Activated naive CD4-positive, alpha-beta T cell treated with anti-CD3 and anti-CD28 coated beads, Interleukin-2, amount 10 ng/mL, durations not matched to agents 7 days and 5 days (primary cell): ENCODE results near the gene EARS2.
"Not testable (repeated sequence)": the region's sequence is repeated elsewhere in the genome, so short reads cannot be mapped to it uniquely, and the experiment has no call there.

Experiments used
- CTCF ChIA-PET: fragments of 350-600 bp; sonication (Branson Sonifier 250); formaldehyde crosslinking; loops from one replicate; lab custom pipeline; 2021; ENCODE audit warnings: antibody characterized with exemption; lab: Charles Lee
- DNase-seq: peaks from one replicate; pipeline ENCODE4 v3.0.0-alpha.2; 2020
- H3K27ac Mint-ChIP-seq: one replicate; pipeline ENCODE4 v1.8.0; 2021; ENCODE audit warnings: mild to moderate bottlenecking, moderate library complexity, mixed read lengths
- H3K27me3 Mint-ChIP-seq: one replicate; pipeline ENCODE4 v1.8.0; 2021; ENCODE audit warnings: mild to moderate bottlenecking, mixed read lengths
- H3K36me3 Mint-ChIP-seq: one replicate; pipeline ENCODE4 v1.8.0; 2021; ENCODE audit warnings: mixed read lengths
- H3K4me1 Mint-ChIP-seq: one replicate; pipeline ENCODE4 v1.8.0; 2021; ENCODE audit warnings: mixed read lengths
- H3K4me3 Mint-ChIP-seq: one replicate; pipeline ENCODE4 v1.8.0; 2021; ENCODE audit warnings: mild to moderate bottlenecking, moderate library complexity, mixed read lengths
- H3K9me3 Mint-ChIP-seq: one replicate; pipeline ENCODE4 v1.8.0; 2021; ENCODE audit warnings: mixed read lengths

EARS2 gene

DNA sequence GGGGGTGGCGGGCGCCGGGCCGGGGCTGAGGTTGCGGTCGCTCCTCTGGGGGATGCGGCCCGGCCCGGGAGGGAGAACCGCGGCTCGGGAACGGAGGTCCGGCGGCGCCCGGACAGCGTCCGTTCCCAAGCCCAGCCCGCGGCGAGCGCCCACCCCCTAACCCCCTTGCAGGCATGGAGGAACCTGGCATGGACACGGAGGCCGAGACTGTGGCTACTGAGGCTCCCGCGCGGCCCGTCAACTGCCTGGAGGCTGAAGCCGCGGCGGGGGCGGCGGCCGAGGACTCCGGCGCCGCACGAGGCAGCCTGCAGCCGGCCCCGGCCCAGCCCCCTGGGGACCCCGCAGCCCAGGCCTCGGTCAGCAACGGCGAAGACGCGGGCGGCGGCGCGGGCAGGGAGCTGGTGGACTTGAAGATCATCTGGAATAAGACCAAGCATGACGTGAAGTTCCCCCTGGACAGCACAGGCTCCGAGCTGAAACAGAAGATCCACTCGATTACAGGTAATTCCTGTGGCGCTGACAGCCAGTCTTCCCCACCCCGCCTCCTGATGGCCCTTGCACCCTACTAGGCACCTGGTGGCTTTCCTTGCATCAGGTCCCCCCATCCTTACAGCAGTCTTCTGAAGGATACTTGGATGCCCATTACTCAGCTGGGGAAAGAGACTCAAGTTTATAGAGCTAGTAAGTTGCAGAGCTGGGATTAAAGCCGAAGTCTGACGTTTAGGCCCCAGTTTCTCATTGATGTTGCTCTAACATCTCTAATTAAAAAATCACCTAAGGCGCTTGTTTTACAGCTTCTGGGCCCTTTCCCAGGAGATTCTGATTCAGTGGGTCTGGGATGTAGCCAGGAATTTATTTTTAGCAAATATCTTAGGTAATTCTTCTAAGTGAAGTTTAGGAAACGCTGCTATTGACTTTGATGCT, 891 bp upstream of the EARS2 start:
- Mint-ChIP-seq H3K4me3 (peak overlapping the region; percentile 94), H3K27me3 (no peaks in the 10 kb centered on the region), H3K9me3 (no peaks in the 10 kb centered on the region), H3K36me3 (peaks cover 21% of the 10 kb centered on the region), H3K4me1 (peaks cover 41% of the 10 kb centered on the region), H3K27ac (peak overlapping the region; percentile 92)
- CTCF ChIA-PET, result interaction anchor here (0.7 to 1.6 kb wide), 7 partner anchors 13 to 138 kb away, joined by 3 to 9 read pairs (median 4); partner anchors contain the start of gene NDUFAB1
- DNase-seq, result no peak

DNA sequence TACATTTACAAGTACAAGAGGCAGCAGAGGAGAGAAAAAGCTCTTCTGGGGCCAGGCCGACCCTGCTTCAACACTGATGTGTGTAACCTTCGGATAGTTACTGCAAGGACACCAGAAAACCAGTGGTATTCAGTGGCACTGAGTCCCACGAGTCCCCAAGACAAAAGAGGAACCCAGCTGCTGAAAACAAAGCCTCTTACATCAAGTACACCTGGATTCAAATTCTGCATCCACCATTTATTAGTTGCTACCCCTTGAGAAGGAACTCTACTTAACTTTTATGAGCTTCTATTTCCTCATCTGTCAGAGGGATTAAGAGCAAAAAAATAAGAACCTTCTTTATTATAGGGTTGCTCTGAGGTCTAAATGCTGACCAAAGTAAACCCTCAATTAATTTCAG, 2.6 kb downstream of the EARS2 start:
- no peaks in the 10 kb centered on the region for H3K27me3 Mint-ChIP-seq
- H3K27ac Mint-ChIP-seq, result no peak overlapping the region
- peaks cover 16% of the 10 kb centered on the region for H3K36me3 Mint-ChIP-seq
- peaks cover 32% of the 10 kb centered on the region for H3K4me1 Mint-ChIP-seq
- H3K9me3 Mint-ChIP-seq, result no peaks in the 10 kb centered on the region
- no peak overlapping the region for H3K4me3 Mint-ChIP-seq
- no peak for DNase-seq
- CTCF ChIA-PET, result no interaction called here

DNA sequence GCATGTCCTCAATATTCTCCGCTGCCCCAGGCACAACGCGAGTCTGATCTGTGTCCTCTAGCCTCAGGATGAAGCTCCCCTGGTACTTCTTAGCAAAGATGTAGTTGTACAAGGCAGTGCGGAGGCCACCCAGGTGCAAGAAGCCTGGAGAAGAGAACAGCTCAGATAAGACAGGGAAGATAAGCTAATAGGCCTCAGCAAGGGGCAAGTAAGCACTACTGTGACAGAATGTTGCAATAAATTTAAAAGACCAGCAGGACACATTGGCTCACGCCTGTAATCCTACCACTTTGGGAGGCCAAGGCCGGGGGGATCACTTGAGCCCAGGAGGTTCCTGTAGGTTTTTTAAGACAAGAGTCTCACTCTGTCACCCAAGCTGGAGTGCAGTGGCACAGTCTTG, 5.0 kb downstream of the EARS2 start:
- no peak for DNase-seq
- Mint-ChIP-seq H3K9me3 (no peaks in the 10 kb centered on the region), H3K27ac (no peak overlapping the region), H3K4me3 (no peak overlapping the region), H3K36me3 (peaks cover 21% of the 10 kb centered on the region), H3K27me3 (no peaks in the 10 kb centered on the region), H3K4me1 (peaks cover 18% of the 10 kb centered on the region)
- CTCF ChIA-PET, result no interaction called here

DNA sequence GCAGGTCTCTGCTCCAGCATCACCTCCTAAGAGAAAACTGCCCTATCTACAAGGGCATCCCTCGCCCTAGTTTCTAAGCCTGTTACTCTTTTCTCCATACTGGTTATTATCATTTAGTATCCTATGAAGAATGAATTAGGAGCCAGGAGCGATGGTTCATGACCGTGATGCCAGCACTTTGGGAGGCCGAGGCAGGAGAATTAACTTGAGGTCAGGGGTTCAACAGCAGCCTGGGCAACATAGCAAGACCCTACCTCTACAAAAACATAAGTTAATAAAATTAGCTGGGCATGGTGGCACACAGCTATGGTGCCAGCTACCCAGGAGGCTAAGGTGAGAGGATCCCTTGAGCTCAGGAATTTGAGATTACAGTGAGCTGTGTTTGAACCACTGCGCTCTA, 7.2 kb downstream of the EARS2 start:
- DNase-seq, result no peak
- Mint-ChIP-seq H3K4me1 (peaks cover 4% of the 10 kb centered on the region), H3K9me3 (no peaks in the 10 kb centered on the region), H3K4me3 (no peak overlapping the region), H3K27ac (no peak overlapping the region), H3K27me3 (no peaks in the 10 kb centered on the region), H3K36me3 (peaks cover 23% of the 10 kb centered on the region)
- CTCF ChIA-PET, result no interaction called here

DNA sequence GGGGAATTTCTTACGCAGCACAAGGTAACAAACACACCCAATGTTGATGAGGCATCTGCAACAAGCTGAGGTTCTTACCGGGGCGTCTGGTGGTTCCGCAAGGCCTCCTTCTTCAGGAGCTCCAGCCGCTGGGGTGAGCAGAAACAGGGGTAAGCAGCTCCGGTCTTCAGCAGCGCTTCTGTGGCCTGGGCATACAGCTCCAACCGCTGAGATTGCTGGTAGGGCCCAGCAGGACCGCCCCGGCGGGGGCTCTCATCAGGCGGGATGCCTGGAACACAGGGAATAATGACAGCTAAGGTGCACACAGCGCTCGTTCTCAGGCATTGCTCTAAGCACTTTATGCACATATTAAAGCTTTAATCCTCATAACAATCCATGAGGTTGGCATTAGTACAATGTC, 12.7 kb downstream of the EARS2 start:
- Mint-ChIP-seq H3K36me3 (peaks cover 25% of the 10 kb centered on the region), H3K4me1 (no peaks in the 10 kb centered on the region), H3K27ac (no peak overlapping the region), H3K27me3 (no peaks in the 10 kb centered on the region), H3K9me3 (no peaks in the 10 kb centered on the region), H3K4me3 (no peak overlapping the region)
- DNase-seq, result no peak
- CTCF ChIA-PET, result interaction anchor here (0.9 to 1.1 kb wide), 2 partner anchors 13 to 361 kb away, joined by 4 read pairs; partner anchors contain the start of gene UBFD1

DNA sequence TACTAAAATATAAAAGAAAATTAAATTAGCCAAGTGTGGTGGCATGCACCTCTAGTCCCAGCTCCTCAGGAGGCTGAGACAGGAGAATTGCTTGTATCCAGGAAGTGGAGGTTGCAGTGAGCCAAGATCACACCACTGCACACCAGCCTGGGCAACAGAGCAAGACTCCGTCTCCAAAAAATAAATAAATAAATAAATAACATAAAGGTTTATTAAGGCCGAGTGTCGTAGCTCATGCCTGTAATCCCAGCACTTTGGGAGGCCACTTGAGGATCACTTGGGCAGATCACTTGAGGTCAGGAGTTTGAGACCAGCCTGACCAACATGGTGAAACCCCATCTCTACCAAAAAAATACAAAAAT, 16.4 kb downstream of the EARS2 start:
- not testable (repeated sequence) for H3K4me1 Mint-ChIP-seq, DNase-seq, H3K27me3 Mint-ChIP-seq, H3K9me3 Mint-ChIP-seq, H3K4me3 Mint-ChIP-seq, H3K27ac Mint-ChIP-seq
- H3K36me3 Mint-ChIP-seq, result peaks cover 15% of the 10 kb centered on the region
- CTCF ChIA-PET, result interaction anchor here (1.1 kb wide), 1 partner anchor 105 kb away, joined by 3 read pairs; no protein-coding TSS in a partner anchor

DNA sequence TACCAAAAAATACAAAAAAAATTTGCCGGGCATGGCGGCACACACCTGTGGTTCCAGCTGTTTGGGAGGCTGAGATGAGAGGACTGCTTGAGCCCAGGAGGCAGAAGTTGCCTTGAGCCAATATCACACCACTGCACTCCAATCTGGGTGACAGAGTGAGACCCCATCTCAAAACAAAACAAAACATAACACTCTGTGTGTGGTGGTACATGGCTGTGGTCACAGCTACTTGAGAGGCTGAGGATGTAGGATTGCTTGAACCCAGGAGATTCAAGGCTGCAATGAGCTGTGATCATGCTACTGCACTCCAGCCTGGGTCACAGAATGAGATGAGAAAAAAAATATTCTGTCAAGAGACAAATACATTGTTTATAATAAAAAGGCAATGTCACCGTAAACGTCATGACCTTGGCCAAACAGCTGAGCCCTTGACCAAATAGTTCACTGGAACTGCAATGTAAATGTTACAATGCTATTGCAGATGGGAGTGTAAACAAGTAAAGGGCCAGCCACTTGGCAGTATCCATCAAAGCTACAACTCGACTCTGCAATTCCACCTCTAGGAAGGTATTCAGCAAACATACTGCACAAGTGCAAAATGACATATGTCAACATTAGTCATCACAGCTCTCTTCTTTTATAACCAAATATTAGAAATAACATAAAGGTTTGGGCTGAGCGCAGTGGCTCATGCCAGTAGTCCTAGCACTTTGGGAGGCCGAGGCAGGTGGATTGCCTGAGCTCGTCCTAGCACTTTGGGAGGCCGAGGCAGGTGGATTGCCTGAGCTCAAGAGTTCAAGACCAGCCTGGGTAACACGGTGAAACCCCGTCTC, 16.9 kb downstream of the EARS2 start:
- Mint-ChIP-seq H3K9me3 (no peaks in the 10 kb centered on the region), H3K4me1 (no peaks in the 10 kb centered on the region), H3K36me3 (peaks cover 15% of the 10 kb centered on the region), H3K27me3 (no peaks in the 10 kb centered on the region), H3K4me3 (no peak overlapping the region), H3K27ac (no peak overlapping the region)
- no peak for DNase-seq
- CTCF ChIA-PET, result interaction anchor here (1.1 kb wide), 1 partner anchor 105 kb away, joined by 3 read pairs; no protein-coding TSS in a partner anchor

DNA sequence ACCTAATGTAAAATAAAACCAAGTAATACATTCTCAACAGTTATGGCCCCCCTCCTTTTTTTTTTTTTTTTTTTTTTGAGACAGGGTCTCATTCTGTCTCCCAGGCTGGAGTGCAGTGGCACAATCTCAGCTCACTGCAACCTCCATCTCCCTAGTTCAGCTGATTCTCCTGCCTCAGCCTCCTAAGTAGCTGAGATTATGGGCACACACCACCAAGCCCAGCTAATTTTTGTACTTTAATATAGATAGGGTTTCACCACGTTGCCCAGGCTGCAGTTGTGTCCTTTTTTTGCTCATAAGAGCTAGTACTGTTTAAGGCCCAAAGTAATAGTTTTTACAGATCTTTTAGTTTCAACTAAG, 18.3 kb downstream of the EARS2 start:
- Mint-ChIP-seq H3K36me3 (peaks cover 14% of the 10 kb centered on the region), H3K4me1 (no peaks in the 10 kb centered on the region), H3K9me3 (no peaks in the 10 kb centered on the region), H3K27ac (peak overlapping the region; percentile 24), H3K4me3 (no peak overlapping the region), H3K27me3 (no peaks in the 10 kb centered on the region)
- no peak for DNase-seq
- CTCF ChIA-PET, result interaction anchor here (0.6 kb wide), 1 partner anchor 772 kb away, joined by 3 read pairs; no protein-coding TSS in a partner anchor

DNA sequence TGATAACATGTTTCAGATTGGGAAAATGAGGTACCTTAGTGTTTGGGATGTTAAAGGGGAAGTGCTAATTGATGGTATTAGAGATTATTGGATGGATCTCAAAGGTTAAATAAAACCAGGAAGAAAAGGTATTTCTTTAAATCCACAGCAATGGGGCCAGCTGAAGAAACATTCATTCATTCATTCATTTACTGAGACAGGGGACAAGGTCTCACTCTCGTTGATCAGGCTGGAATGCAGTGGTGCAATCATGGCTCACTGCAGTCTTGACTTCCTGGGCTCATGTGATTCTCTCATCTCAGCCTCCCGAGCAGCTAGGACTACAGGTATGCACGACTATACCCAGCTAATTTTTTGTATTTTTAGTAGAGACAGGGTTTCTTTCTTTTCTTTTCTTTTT, 19.8 kb downstream of the EARS2 start:
- no peaks in the 10 kb centered on the region for H3K4me1 Mint-ChIP-seq
- H3K27me3 Mint-ChIP-seq, result no peaks in the 10 kb centered on the region
- DNase-seq, result no peak
- no peak overlapping the region for H3K4me3 Mint-ChIP-seq
- no peaks in the 10 kb centered on the region for H3K9me3 Mint-ChIP-seq
- H3K36me3 Mint-ChIP-seq, result peaks cover 11% of the 10 kb centered on the region
- H3K27ac Mint-ChIP-seq, result no peak overlapping the region
- CTCF ChIA-PET, result interaction anchor here (0.9 kb wide), 1 partner anchor 85 kb away, joined by 3 read pairs; no protein-coding TSS in a partner anchor

DNA sequence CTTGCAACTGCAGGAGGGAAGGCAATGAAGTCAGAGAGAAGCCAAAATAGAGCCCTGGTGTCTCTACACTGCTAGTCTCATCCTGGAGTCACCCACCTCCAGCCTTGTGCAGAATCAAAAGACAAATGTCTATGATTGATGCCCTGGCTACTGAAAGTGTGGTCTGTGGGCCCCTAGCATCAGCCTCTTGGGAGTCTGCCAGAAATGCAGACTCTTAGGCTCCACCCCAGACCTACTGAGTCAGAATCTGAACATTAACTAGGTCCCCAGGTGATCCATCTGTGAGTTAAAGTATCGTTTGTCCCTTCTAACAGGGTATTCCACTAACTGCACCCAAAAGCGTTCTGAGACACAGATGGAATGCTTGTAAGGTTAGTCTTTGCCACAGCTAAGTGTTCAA, 21.2 kb downstream of the EARS2 start:
- Mint-ChIP-seq H3K9me3 (no peaks in the 10 kb centered on the region), H3K27ac (no peak overlapping the region), H3K4me3 (no peak overlapping the region), H3K4me1 (no peaks in the 10 kb centered on the region), H3K27me3 (no peaks in the 10 kb centered on the region), H3K36me3 (peaks cover 7% of the 10 kb centered on the region)
- DNase-seq, result no peak
- CTCF ChIA-PET, result no interaction called here

DNA sequence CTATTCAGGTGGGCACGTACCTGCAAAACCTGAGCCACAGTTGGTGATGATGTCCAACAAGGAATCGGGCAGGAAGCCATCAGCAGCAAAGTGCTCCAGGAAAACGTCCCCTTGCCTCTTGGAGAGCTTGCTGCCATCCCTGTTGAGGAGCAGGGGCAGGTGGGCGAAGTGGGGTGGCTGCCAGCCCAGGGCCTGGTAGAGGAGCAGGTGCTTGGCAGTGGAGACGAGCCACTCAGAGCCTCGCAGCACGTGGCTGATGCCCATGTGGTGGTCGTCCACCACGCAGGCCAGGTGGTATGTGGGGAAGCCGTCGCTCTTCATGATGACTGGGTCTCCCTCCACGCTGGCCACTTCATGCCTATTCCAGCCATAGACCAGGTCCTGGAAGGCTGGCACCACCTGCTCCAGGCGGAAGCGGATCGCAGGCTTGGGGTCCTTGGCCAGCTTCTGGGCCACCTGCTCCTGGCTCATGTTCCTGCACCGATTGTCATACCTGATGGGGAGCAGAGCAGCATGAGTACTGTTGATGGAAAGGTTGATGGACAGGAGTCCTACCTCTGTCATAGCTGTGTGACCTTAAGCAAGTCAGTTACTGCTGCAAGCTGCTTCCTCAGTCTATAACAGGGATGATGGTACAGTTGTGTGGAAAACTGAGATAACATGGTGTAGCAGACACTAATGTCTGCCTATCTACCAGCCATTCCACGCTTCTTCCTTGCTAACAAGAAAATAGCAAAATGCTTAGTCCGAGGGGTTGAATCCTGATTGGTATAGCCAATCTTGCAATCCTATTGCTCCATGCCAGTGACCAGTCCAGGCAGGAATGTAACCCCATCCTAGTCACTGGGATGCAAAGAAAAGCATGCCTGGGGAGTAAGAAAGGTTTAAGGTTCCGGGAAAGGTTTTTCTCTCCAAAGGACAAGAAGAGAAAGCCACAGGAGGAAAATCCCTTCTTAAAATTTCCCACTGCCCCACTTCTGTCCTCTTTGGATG, 22.0 kb downstream of the EARS2 start:
- no peak for DNase-seq
- Mint-ChIP-seq H3K27me3 (no peaks in the 10 kb centered on the region), H3K36me3 (peaks cover 7% of the 10 kb centered on the region), H3K4me3 (no peak overlapping the region), H3K9me3 (no peaks in the 10 kb centered on the region), H3K27ac (no peak overlapping the region), H3K4me1 (no peaks in the 10 kb centered on the region)
- CTCF ChIA-PET, result no interaction called here

DNA sequence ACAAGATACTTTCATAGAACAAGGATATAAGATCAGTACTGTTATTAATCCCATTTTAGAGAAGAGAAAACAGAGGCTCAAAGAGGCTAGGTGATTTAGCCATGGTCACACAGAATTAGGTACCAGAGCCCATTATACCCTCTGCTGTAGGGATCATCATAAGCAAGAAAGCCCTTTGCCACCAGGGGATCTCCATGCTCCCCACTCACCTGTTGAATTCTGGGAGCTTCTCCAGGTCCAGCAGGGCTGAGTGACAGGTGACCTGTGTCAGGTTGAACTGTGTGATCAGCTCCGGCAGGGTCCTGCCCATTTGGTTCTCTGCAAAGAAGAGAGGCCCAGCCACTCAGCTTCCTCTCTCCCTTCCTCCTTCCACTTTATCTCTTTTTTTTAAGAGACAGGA, 24.7 kb downstream of the EARS2 start:
- H3K9me3 Mint-ChIP-seq, result no peaks in the 10 kb centered on the region
- H3K36me3 Mint-ChIP-seq, result peaks cover 5% of the 10 kb centered on the region
- H3K27me3 Mint-ChIP-seq, result no peaks in the 10 kb centered on the region
- no peak overlapping the region for H3K4me3 Mint-ChIP-seq
- H3K4me1 Mint-ChIP-seq, result no peaks in the 10 kb centered on the region
- CTCF ChIA-PET, result no interaction called here
- DNase-seq, result no peak
- H3K27ac Mint-ChIP-seq, result no peak overlapping the region

DNA sequence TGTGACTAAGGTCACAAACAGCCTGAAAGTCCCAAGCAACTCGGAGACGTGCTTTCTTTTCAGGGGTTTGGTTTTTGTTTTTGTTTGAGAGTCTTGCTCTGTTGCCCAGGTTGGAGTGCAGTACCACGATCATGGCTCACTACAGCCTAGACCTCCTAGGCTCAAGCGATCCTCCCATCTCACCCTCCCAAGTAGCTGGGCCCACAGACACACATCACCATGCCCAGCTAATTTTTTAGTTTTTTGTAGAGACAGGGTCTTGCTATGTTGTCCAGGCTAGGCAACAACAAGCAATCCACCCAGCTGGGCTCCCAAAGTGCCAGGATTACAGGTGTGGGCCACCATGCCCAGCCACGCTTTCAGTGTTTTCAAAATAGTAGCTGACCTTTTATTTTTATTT, 27.1 kb downstream of the EARS2 start:
- no peak overlapping the region for H3K4me3 Mint-ChIP-seq
- H3K36me3 Mint-ChIP-seq, result peaks cover 8% of the 10 kb centered on the region

More for the DNA sequence above, 27.1 kb downstream of the EARS2 start:
- no peak for DNase-seq
- H3K4me1 Mint-ChIP-seq, result no peaks in the 10 kb centered on the region
- H3K27me3 Mint-ChIP-seq, result no peaks in the 10 kb centered on the region
- H3K27ac Mint-ChIP-seq, result no peak overlapping the region
- CTCF ChIA-PET, result no interaction called here
- no peaks in the 10 kb centered on the region for H3K9me3 Mint-ChIP-seq
